Natural killer cell (primary cell): ENCODE measurements around the gene OGFR. TPM values are rescaled to one million over a fixed set of nuclear protein-coding genes. Genes with fewer than 3 reads are reported as not detected.
A peak's percentile ranks its signal among the peaks of the same experiment; 100 is the strongest.

Experiments
- ATAC-seq, 3 donors: fragments of 150-1000 bp in 2 of 3; fragments of 200-7000 bp in 1 of 3; cut with Tn5 transposase; 1 replicate in 1 of 3; 2 replicates in 2 of 3; pipeline ENCODE4 v1.10.0; 2021; ENCODE audit warnings: mild to moderate bottlenecking in 2 of 3, moderate library complexity in 2 of 3
- DNase-seq, 2 donors: peaks; one replicate each; pipeline versions ENCODE4 v3.0.0 to v3.0.0-alpha.2; 2013 to 2021; ENCODE audit warnings: mixed read lengths in 1 of 2
- H3K27ac ChIP-seq: one replicate; pipeline ENCODE4 v1.5.1; 2013; ENCODE audit warnings: mild to moderate bottlenecking, low read length
- H3K27me3 ChIP-seq: one replicate; pipeline ENCODE4 v1.6.1; 2013; ENCODE audit warnings: low read length; ENCODE audit not compliant: control insufficient read depth, insufficient read depth
- H3K36me3 ChIP-seq: one replicate; pipeline ENCODE4 v1.6.1; 2013; ENCODE audit warnings: low read length; ENCODE audit not compliant: control insufficient read depth, insufficient read depth
- H3K4me1 ChIP-seq: one replicate; pipeline ENCODE4 v1.6.1; 2013; ENCODE audit warnings: low read length; ENCODE audit not compliant: control insufficient read depth, insufficient read depth
- H3K4me3 ChIP-seq: one replicate; pipeline ENCODE4 v1.5.1; 2013; ENCODE audit warnings: low read length
- H3K9me3 ChIP-seq: one replicate; pipeline ENCODE4 v1.6.1; 2013; ENCODE audit warnings: low read length; ENCODE audit not compliant: control insufficient read depth, insufficient read depth
- H3K27ac Mint-ChIP-seq, 2 donors: one replicate each; pipeline ENCODE4 v1.8.0; 2022; ENCODE audit warnings: mild to moderate bottlenecking in 2 of 2, mixed read lengths in 2 of 2, moderate library complexity in 1 of 2
- H3K27me3 Mint-ChIP-seq, 2 donors: one replicate each; pipeline ENCODE4 v1.8.0; 2022; ENCODE audit warnings: low read depth in 2 of 2, mixed read lengths in 2 of 2
- H3K36me3 Mint-ChIP-seq: one replicate; pipeline ENCODE4 v1.8.0; 2022; ENCODE audit warnings: mixed read lengths
- H3K4me1 Mint-ChIP-seq, 2 donors: one replicate each; pipeline ENCODE4 v1.8.0; 2022; ENCODE audit warnings: mixed read lengths in 2 of 2
- H3K4me3 Mint-ChIP-seq: one replicate; pipeline ENCODE4 v1.8.0; 2022; ENCODE audit warnings: mild to moderate bottlenecking, moderate library complexity, mixed read lengths
- H3K9me3 Mint-ChIP-seq, 2 donors: one replicate each; pipeline ENCODE4 v1.8.0; 2022; ENCODE audit warnings: mixed read lengths in 2 of 2
- CTCF ChIP-seq: fragments of 200-600 bp; IDR thresholded peaks from one replicate; pipeline ENCODE4 v1.8.0; 2022; ENCODE audit warnings: antibody characterized with exemption
- WGBS: methylation state at CpG from one replicate; pipeline ENCODE4 v1.1.7; 2013; ENCODE audit warnings: missing lambda C conversion rate; ENCODE audit not compliant: insufficient coverage; 5-methylcytosine and 5-hydroxymethylcytosine counted together
- intact Hi-C: fragments of 100-400 bp; cut with micrococcal nuclease; formaldehyde crosslinking; loops from one replicate; pipeline ENCODE4 v1.14.2; 2022
- total RNA-seq, 4 donors: library from RNA; stranded (reverse); fragments of 120-200 nt in 1 of 4; gene quantifications; one replicate each; pipeline versions ENCODE4 v1.2.3 to v1.2.4, GENCODE V29; 2013 to 2022

OGFR gene
- total RNA-seq, 3 donors from 2014 or later (not counting 1 experiment from before 2014, with no cell fraction given): 71.0 to 84.0 (median 83.0) TPM

DNA sequence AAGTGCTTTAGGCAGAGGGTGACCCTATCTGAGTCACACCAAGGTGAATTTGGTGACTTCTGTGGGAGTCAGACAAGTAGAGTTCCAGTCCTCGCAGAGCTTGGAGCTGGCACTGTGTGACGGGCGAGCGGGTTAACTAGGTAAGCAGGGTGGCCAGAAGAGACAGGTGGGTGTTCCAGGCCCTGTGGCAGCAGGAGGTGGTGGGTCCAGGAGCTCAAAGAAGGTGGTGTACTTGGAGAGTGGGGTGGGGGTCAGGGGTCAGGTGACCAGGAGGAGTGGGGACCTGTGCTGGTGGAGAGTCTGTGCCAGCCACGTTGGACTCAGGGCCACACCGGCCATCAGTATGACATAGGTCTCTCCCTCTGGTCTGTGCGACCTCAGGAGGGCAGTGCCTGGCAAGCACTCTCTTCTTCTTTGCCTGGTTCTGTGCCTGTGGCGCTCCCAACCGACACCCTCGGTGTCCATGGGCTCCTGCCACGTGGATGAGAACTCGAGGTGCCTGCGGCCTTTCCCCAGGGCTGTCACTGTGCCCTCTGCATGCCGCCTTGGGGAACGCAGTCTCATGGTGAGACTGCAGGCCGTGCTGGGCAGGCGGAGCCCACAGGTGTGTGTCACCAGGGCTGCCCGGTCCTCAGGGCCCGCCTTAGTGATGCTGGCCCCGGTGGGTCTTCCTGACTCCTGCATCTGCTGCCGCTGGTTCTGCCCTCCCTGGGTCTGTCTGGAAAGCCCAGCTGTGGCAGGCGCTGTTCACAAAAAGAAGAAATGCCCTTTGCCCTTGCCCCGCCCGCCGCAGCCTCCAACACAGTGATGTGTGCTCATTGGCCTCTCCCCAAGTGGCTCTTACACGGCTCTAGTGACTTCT is 6.7 kb upstream of the OGFR start:
- Mint-ChIP-seq H3K27me3 (no peaks in the 10 kb centered on the region), H3K27ac (peak overlapping the region; percentile 54 to 81), H3K9me3 (no peaks in the 10 kb centered on the region), H3K36me3 (no peaks in the 10 kb centered on the region), H3K4me1 (peaks cover 21 to 57% of the 10 kb centered on the region in 2 donors), H3K4me3 (peak overlapping the region; percentile 73)
- intact Hi-C loops: no loop called here
- H3K27me3 ChIP-seq: no peaks in the 10 kb centered on the region
- H3K4me3 ChIP-seq: no peak overlapping the region
- 93% methylated on average over 26 of the region's 26 CpGs for WGBS
- DNase-seq (no peak), ATAC-seq (no peak)
- no peak overlapping the region for H3K27ac ChIP-seq
- H3K9me3 ChIP-seq: no peaks in the 10 kb centered on the region
- H3K4me1 ChIP-seq: peaks cover 36% of the 10 kb centered on the region
- TF ChIP-seq CTCF: no peak
- peaks cover 28% of the 10 kb centered on the region for H3K36me3 ChIP-seq

GRCh38 chr20:62799036-62799435 is 5.6 kb upstream of the OGFR start:
- no peak for TF ChIP-seq CTCF

DNA sequence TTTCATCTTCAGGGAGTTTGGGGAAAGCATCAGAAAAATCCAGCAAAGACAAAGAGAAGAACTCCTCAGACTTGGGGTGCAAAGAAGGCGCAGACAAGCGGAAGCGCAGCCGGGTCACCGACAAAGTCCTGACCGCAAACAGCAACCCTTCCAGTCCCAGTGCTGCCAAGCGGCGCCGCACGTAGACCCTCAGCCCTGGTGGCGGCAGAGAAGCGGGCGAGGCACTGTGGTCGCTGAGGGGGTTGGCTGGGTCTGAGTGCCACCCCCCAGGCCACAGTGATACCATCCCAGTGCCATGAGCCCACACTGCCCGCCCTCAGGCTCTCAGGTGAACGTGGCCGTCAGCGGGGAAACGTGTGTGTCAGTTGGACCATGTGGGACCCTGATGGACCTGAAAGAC is 5.2 kb upstream of the OGFR start:
- no peak for ATAC-seq
- Histone ChIP-seq H3K27me3 (no peaks in the 10 kb centered on the region), H3K9me3 (no peaks in the 10 kb centered on the region), H3K36me3 (peaks cover 28% of the 10 kb centered on the region), H3K4me1 (peaks cover 37% of the 10 kb centered on the region), H3K27ac (no peak overlapping the region), H3K4me3 (no peak overlapping the region)
- Mint-ChIP-seq H3K27me3 (no peaks in the 10 kb centered on the region), H3K36me3 (no peaks in the 10 kb centered on the region), H3K4me1 (peaks cover 21 to 50% of the 10 kb centered on the region in 2 donors), H3K9me3 (no peaks in the 10 kb centered on the region), H3K27ac (no peak overlapping the region), H3K4me3 (no peak overlapping the region)
- TF ChIP-seq CTCF: no peak
- 97% methylated on average over 19 of the region's 19 CpGs for WGBS
- DNase-seq: no peak
- intact Hi-C loops: no loop called here

More at GRCh38 chr20:62799036-62799435, 5.6 kb upstream of the OGFR start:
- Mint-ChIP-seq H3K27me3 (no peaks in the 10 kb centered on the region), H3K4me3 (no peak overlapping the region), H3K27ac (peak overlapping the region in 1 of 2 donors; percentile 54), H3K9me3 (no peaks in the 10 kb centered on the region), H3K36me3 (no peaks in the 10 kb centered on the region), H3K4me1 (peaks cover 18 to 50% of the 10 kb centered on the region in 2 donors)
- H3K36me3 ChIP-seq: peaks cover 28% of the 10 kb centered on the region
- no peaks in the 10 kb centered on the region for H3K9me3 ChIP-seq
- intact Hi-C loops: no loop called here
- no peak overlapping the region for H3K27ac ChIP-seq
- H3K4me1 ChIP-seq: peaks cover 35% of the 10 kb centered on the region
- H3K4me3 ChIP-seq: no peak overlapping the region
- no peaks in the 10 kb centered on the region for H3K27me3 ChIP-seq
- 95% methylated on average over 8 of the region's 8 CpGs for WGBS
- DNase-seq (no peak), ATAC-seq (no peak)
